ENCODE measurements around the gene SVOPL. TPM values are rescaled to one million over a fixed set of nuclear protein-coding genes. Genes with fewer than 3 reads are reported as not detected.

The SVOPL gene
- total RNA-seq, 1 donor from 2014 or later, result 0.74 TPM

DNA sequence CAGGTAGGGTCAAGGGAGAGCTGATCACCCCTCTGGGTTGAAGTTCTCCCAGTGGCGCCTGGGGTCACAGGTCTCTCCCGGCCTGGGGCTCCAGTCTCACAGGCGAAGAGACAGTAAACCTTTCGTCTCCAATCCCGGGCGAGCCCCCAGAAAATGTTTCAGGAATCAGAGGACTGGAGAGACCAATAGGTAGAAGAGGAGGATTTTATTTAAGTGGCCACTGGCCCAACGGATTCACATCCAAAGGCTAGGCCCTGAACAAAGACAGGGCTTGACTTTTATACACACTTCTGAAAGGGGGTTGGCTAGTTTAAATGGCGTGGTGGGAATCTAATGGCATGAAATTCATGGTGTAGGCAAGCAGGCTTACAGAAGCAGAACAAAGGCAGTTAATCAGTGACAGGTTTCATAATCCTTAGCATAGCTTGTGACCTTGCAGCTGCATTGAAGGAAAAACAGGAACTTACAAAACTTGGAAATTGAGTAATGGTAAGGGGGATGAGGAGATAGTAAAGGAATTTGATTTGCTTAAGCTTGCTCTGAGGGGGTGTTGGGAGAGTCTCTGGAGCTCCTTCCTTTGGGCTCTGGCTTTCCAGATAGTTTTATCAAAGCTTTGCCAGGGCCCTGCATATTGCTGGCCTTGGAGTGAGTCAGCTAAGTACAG lies 135.6 kb downstream of the SVOPL start:
- peaks cover 36% of the 10 kb centered on the region for H3K9me3 ChIP-seq
- TF ChIP-seq, protein P1, sequence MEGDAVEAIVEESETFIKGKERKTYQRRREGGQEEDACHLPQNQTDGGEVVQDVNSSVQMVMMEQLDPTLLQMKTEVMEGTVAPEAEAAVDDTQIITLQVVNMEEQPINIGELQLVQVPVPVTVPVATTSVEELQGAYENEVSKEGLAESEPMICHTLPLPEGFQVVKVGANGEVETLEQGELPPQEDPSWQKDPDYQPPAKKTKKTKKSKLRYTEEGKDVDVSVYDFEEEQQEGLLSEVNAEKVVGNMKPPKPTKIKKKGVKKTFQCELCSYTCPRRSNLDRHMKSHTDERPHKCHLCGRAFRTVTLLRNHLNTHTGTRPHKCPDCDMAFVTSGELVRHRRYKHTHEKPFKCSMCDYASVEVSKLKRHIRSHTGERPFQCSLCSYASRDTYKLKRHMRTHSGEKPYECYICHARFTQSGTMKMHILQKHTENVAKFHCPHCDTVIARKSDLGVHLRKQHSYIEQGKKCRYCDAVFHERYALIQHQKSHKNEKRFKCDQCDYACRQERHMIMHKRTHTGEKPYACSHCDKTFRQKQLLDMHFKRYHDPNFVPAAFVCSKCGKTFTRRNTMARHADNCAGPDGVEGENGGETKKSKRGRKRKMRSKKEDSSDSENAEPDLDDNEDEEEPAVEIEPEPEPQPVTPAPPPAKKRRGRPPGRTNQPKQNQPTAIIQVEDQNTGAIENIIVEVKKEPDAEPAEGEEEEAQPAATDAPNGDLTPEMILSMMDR (IDR thresholded peaks at IDR 0.05), result no peak
- intact Hi-C loops (cut with DNase I), result no loop called here

DNA sequence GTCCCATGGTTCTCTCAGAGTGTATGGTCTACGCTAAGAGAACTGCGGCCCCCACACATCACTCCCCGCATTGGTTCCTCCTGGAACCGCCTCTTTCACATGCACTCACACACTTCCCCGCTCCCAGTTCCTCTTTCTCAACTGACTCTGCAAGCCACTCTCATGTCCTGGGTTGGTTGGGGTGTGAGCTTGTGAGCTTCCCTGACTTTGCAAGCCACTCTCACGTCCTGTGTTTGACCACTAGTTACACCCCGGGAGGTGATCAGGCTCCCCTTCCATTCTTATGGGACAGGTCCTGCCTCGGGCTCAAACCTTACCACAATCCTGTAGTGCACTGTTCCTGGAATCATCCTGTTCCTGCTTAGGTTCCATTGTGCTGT lies 136.1 kb downstream of the SVOPL start:
- DNase-seq (peak; percentile 59), ATAC-seq (peak; percentile 73 to 74)
- Histone ChIP-seq H3K4me3 (no peak overlapping the region), H3K9me3 (peaks cover 36% of the 10 kb centered on the region), H3K27me3 (ENCODE audit: low read depth) (no peaks in the 10 kb centered on the region), H3K27ac (peak overlapping the region; percentile 61), H3K36me3 (peaks cover 64% of the 10 kb centered on the region), H3K4me1 (no peaks in the 10 kb centered on the region)
- TF ChIP-seq, protein P1 (IDR thresholded peaks at IDR 0.05), result no peak
- intact Hi-C loops (cut with DNase I), result no loop called here

More for the DNA sequence above, 135.6 kb downstream of the SVOPL start:
- H3K36me3 ChIP-seq, result peaks cover 65% of the 10 kb centered on the region
- no peak overlapping the region for H3K4me3 ChIP-seq
- no peaks in the 10 kb centered on the region for H3K27me3 ChIP-seq (ENCODE audit: low read depth)
- DNase-seq, result no peak
- H3K27ac ChIP-seq, result peak overlapping the region; percentile 61
- peak; percentile 43 to 47 for ATAC-seq
- H3K4me1 ChIP-seq, result no peaks in the 10 kb centered on the region

DNA sequence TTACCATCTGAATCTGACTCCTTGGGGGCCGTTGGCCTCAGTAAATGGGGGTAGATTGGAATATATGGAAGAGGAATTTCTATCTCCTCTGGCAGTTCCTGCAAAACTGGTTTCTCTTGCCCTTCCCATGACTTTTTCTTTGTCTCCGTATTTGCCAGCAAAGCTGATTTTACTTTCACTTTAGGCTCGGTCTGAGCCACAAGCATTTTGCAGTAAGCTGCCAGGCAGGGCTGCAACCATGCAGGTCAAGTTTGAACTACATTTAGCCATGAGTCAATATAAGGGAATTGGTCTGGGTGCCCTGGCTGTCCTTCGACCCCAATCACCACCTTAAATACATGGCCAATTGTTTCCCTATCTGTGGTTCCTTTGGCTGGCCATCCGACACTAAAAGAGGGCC lies 136.8 kb downstream of the SVOPL start:
- Histone ChIP-seq H3K36me3 (peaks cover 63% of the 10 kb centered on the region), H3K9me3 (peaks cover 36% of the 10 kb centered on the region), H3K4me3 (peak overlapping the region; percentile 30), H3K27ac (peak overlapping the region; percentile 61), H3K27me3 (ENCODE audit: low read depth) (no peaks in the 10 kb centered on the region), H3K4me1 (no peaks in the 10 kb centered on the region)
- ATAC-seq, result peak; percentile 65 to 74
- no peak for DNase-seq
- TF ChIP-seq, protein P1 (IDR thresholded peaks at IDR 0.05), result no peak
- intact Hi-C loops (cut with DNase I), result no loop called here

DNA sequence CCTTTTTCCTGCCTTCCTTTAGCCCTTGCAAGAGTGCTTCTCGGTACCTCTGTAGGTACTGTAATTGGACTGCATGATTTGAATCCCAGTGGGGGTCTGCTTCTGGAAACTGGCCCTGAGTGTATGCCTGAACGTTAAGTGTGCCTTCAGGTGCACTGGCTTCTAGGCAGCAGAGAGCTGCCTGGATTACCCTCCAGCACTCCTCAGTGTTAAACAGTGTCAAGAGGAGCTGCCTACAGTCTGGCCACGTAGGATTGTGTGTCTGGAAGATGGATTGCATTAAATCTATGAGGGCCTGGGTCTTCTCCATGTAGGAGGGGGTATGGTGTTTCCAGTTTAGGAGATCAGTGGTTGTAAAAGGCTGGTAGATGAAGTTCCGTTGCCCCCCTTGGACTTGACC lies 137.4 kb downstream of the SVOPL start:
- Histone ChIP-seq H3K9me3 (peaks cover 37% of the 10 kb centered on the region), H3K27me3 (ENCODE audit: low read depth) (no peaks in the 10 kb centered on the region), H3K27ac (peak overlapping the region; percentile 61), H3K36me3 (peaks cover 60% of the 10 kb centered on the region), H3K4me3 (peak overlapping the region; percentile 30), H3K4me1 (no peaks in the 10 kb centered on the region)
- TF ChIP-seq, protein P1 (IDR thresholded peaks at IDR 0.05), result no peak
- intact Hi-C loops (cut with DNase I), result no loop called here
- DNase-seq (no peak), ATAC-seq (peak; percentile 12 to 22)

DNA sequence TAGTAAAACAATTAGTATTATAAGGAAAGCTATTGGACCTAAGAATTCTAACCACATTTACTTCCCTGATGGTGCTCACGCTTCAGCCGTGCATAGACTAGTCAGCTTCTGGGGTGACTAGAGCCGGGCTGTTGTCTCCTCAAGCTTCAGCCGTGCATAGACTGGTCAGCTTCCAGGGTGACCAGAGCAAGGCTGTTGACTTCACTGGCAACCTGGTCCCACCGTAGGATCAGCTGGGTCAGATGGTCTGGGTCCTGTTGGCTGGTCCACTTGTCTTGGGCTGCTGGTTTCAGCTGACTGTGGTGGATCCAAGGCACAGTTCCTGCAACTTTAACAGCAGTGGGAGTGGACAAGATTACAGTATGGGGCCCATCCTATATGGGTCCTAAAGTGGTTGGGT lies 141.7 kb downstream of the SVOPL start:
- H3K4me1 ChIP-seq, result no peaks in the 10 kb centered on the region
- H3K27ac ChIP-seq, result no peak overlapping the region
- H3K27me3 ChIP-seq (ENCODE audit: low read depth), result no peaks in the 10 kb centered on the region
- intact Hi-C loops (cut with DNase I), result no loop called here
- TF ChIP-seq, protein P1 (IDR thresholded peaks at IDR 0.05), result no peak
- H3K36me3 ChIP-seq, result peaks cover 78% of the 10 kb centered on the region
- ATAC-seq (no peak), DNase-seq (no peak)
- H3K9me3 ChIP-seq, result peaks cover 47% of the 10 kb centered on the region
- no peak overlapping the region for H3K4me3 ChIP-seq
